ENCODE results near the gene ROR2. TPM values are rescaled to one million over a fixed set of nuclear protein-coding genes. Genes with fewer than 3 reads are reported as not detected.

The ROR2 gene
- polyA plus RNA-seq, 1 experiment, result 9.7 TPM

DNA sequence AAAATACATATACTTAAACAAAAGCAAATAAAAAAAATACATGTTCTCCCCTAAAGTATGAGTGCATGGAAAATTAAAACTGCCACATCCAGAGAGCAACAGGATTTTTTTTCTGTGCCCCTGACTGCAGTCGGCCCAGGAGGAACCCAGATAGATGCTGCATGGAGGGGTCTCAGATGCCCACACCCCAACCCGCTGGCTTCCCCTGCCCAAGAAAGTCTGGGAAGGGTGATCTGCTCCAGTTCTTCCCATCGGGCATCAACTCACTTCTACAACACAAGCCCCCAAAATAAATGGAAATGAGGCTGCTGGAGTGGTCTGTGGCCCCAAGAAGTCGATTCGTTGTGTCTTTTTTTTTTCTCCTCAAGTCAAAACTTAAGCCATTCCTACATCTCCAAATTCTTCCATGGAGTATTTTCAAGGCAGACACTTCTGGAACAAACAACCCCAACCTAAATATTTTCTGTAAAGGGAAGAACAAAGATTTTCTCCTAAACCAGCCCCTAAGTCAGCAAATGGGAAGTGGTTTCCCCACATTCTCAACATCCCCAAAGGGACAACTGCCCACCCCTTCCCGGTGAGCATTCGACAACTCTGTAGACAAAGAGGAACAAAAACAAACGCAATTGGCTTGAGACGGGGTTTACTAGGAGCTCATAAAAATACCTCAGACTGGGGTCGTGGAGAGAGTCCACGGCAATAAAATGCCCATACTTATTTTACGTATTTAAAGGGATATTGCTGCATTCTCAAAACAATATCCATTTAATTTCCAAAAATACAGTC is 46.7 kb downstream of the ROR2 start:
- POLR2A ChIA-PET, result no interaction called here

DNA sequence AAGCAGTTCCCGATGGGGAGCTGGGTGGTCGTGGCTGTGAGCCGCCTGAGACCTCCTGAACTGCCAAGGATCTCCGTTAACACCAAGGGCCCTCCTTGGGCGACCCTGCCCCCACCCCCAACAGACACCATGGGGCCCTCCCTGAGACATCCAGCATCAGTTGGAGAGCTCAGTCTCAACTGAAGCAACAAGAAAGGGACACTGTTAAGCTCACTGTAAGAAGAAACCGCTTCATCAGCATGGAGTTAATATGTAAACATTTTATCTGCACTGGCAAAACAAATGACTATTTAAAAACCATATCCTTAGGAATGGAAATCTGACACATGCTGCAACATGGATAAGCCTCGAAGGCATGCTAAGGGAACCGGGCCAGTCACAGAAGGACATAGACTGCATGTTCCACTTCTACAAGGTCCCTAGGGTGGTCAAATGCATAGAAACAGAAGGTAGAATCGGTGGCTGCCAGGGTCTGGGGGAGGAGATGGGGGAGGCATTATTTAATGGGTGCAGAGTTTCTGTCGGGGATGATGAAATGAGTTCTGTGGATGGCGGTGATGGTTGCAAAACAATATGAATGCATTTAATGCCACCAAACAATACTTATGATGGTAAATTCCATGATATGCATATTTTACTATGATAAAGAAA is 47.4 kb downstream of the ROR2 start:
- Histone ChIP-seq H3K9me3 (ENCODE audit: control insufficient read depth, insufficient read depth, low read length) (peaks cover 3% of the 10 kb centered on the region; the same call in 1 of the 2 replicates), H3K27me3 (ENCODE audit: control insufficient read depth, insufficient read depth, low read length) (no peaks in the 10 kb centered on the region), H3K27ac (ENCODE audit: low read depth, low read length) (no peak overlapping the region), H3K4me3 (ENCODE audit: low read depth, low read length) (no peak overlapping the region)
- DNase-seq (ENCODE audit: low read depth, low spot score), result no peak
- POLR2A ChIA-PET, result no interaction called here
- CTCF ChIA-PET, result interaction anchor here (1.0 kb wide), 2 partner anchors 48 to 51 kb away, joined by 4 to 5 read pairs; no protein-coding TSS in a partner anchor
- TF ChIP-seq, protein P1, sequence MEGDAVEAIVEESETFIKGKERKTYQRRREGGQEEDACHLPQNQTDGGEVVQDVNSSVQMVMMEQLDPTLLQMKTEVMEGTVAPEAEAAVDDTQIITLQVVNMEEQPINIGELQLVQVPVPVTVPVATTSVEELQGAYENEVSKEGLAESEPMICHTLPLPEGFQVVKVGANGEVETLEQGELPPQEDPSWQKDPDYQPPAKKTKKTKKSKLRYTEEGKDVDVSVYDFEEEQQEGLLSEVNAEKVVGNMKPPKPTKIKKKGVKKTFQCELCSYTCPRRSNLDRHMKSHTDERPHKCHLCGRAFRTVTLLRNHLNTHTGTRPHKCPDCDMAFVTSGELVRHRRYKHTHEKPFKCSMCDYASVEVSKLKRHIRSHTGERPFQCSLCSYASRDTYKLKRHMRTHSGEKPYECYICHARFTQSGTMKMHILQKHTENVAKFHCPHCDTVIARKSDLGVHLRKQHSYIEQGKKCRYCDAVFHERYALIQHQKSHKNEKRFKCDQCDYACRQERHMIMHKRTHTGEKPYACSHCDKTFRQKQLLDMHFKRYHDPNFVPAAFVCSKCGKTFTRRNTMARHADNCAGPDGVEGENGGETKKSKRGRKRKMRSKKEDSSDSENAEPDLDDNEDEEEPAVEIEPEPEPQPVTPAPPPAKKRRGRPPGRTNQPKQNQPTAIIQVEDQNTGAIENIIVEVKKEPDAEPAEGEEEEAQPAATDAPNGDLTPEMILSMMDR (IDR thresholded peaks at IDR 0.05; ENCODE audit: low read depth, low read length), result no peak

More for the DNA sequence above, 46.7 kb downstream of the ROR2 start:
- no peak overlapping the region for H3K4me3 ChIP-seq (ENCODE audit: low read depth, low read length)
- TF ChIP-seq, protein P1 (IDR thresholded peaks at IDR 0.05; ENCODE audit: low read depth, low read length), result no peak
- DNase-seq (ENCODE audit: low read depth, low spot score), result no peak
- CTCF ChIA-PET, result no interaction called here
- no peak overlapping the region for H3K27ac ChIP-seq (ENCODE audit: low read depth, low read length)
- no peaks in the 10 kb centered on the region for H3K27me3 ChIP-seq (ENCODE audit: control insufficient read depth, insufficient read depth, low read length)
- H3K9me3 ChIP-seq (ENCODE audit: control insufficient read depth, insufficient read depth, low read length), result peaks cover 3% of the 10 kb centered on the region; the same call in 1 of the 2 replicates

GRCh38 chr9:91900797-91901177 is 49.2 kb downstream of the ROR2 start:
- CTCF ChIA-PET, result no interaction called here
- no peak overlapping the region for H3K4me3 ChIP-seq (ENCODE audit: low read depth, low read length)
- peaks cover 3% of the 10 kb centered on the region; the same call in 1 of the 2 replicates for H3K9me3 ChIP-seq (ENCODE audit: control insufficient read depth, insufficient read depth, low read length)
- POLR2A ChIA-PET, result no interaction called here
- TF ChIP-seq, protein P1 (IDR thresholded peaks at IDR 0.05; ENCODE audit: low read depth, low read length), result no peak
- no peak for DNase-seq (ENCODE audit: low read depth, low spot score)
- H3K27me3 ChIP-seq (ENCODE audit: control insufficient read depth, insufficient read depth, low read length), result no peaks in the 10 kb centered on the region
- H3K27ac ChIP-seq (ENCODE audit: low read depth, low read length), result no peak overlapping the region

DNA sequence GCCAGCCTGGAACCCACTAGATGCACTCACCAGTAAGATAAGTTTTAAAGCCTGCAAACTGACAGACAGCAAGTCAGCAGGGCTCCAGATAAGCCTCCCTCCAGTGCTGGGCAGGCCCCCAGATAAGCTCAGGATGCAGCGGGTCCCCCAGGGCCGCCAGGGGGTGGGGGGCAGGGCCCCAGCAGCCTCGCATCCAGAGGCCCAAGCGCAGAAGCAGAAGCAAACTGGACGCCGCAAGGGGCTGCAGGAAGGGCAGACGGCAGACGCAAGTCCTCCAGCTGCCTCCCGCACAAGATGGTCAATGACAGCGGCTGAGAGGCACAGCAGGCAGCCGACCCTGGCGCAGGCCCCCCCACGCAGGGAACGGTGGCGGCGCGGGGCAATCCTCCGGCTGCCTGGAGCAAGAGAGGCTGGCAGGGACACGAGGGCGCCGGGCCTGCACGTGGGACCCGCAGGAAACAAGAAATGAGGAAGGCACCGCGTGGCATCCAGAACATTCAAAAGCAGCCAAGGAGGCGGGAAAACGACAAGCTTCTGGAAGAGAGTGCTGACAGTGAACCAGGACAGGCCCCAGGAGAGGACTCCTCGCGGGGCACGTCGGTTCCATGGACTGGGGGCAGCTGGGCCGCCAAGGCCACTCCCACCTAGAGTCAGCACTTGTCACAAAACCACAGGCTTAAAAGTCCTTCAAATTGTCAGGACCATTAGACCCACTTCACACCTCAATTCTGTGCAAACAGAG is 49.8 kb downstream of the ROR2 start:
- TF ChIP-seq, protein P1 (IDR thresholded peaks at IDR 0.05; ENCODE audit: low read depth, low read length), result no peak
- POLR2A ChIA-PET, result no interaction called here
- CTCF ChIA-PET, result no interaction called here

More for the DNA sequence above, 49.8 kb downstream of the ROR2 start:
- H3K9me3 ChIP-seq (ENCODE audit: control insufficient read depth, insufficient read depth, low read length), result peaks cover 3% of the 10 kb centered on the region; the same call in 1 of the 2 replicates
- no peak for DNase-seq (ENCODE audit: low read depth, low spot score)
- H3K27ac ChIP-seq (ENCODE audit: low read depth, low read length), result no peak overlapping the region
- no peak overlapping the region for H3K4me3 ChIP-seq (ENCODE audit: low read depth, low read length)
- no peaks in the 10 kb centered on the region for H3K27me3 ChIP-seq (ENCODE audit: control insufficient read depth, insufficient read depth, low read length)

All from AG04450 (cell line).